DMS153 treated with DMSO at 0.1 percent for 48 hours (cell line): ENCODE measurements around the gene SPECC1.
"Not testable (repeated sequence)": the region's sequence is repeated elsewhere in the genome, so short reads cannot be mapped to it uniquely, and the experiment has no call there.

ENCODE experiments used
- DNase-seq: peaks from one replicate; lab custom pipeline; 2025; ENCODE audit not compliant: unreplicated experiment; lab: John Stamatoyannopoulos, UW

SPECC1 gene

DNA sequence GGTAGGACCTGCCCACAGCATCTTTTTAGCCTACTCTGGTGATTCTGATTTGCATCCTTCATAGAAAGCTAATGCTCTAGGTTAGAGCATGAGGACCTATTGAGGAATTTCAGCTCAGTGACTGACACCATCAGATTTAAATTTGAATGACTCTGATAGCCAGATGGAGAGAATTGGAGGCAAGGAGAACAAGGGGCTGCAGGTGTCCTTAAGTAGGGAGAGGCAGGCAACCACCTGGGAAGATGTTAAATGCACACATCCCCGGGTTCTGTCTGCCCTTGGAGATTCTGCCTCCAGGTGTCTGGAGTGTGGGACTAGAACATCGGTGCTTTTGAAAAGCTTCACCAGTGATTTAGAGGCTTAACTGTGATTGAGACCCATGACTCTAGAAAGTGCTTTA is 221.8 kb downstream of the SPECC1 start:
- no peak for DNase-seq

DNA sequence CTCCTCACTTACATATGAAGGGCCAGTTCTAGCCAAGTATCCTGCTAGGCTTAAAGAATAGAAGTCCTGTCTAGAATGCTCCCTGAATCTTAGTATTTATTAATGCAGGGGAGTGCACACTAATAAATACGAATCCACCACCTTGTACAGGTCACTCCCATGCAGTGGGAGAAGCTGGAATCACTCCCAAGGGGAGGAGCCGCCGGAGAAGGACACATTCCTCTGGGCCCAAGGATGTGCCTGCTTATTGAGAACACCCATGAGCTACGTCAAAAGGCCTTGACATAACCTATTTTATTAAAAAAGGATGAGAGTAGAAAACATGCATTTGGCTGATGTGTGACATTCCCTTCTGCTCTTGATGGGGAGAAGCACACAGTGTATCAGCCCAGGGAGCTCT is 223.5 kb downstream of the SPECC1 start:
- no peak for DNase-seq

DNA sequence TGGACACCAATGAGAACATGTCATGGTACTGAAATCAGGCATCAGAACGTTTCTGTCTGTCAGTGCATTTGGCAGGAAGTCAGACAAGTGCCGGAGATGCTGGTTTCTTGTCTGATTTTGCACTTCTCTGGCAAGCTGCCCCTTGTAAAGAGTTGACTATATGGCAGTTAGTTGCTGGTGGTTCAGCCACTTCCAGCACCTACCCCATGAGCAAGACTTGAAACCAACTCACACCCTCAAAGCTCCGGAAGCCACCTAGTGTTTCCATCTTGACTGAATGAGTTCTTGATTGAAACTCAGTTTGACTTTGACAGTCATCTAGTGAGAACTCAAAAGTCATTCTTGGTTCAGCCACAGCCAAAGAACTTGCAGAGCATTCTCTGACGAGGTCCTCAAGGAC is 225.1 kb downstream of the SPECC1 start:
- no peak for DNase-seq

- DNase-seq, result no peak
These were observed 226.6 kb downstream of the SPECC1 start for GRCh38 chr17:20235747-20236146.

DNA sequence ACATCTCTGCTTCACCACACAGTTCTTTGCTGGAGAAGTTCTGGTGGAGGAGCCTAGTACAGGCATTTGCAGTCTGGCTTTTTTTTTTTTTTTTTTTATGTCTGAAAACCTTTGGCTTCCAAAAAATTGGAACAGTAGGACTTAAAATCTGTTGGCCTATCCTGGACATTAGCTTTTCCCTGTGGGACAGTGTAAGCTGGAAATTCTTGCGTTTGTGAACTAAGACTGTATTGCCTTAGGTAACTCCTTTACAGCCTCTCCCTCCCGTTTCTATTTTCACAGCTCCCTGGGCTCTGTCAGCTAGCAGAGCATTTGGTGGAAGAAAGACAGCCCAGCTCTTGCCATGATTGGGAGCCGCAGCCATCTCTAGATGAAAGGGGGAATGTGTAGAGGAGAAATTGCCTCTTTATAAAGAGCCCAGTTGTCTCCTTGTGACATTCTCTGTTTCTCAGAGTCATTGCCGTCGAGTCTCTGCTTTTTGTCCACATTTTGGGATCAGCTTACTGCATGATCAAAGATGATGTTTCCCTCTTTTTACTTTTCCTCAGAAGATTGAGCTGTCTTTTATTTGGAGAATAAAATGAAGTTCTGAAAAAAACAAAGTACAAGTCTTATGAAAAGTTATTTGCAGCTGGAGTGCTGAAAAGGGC is 227.5 kb downstream of the SPECC1 start:
- no peak for DNase-seq

DNA sequence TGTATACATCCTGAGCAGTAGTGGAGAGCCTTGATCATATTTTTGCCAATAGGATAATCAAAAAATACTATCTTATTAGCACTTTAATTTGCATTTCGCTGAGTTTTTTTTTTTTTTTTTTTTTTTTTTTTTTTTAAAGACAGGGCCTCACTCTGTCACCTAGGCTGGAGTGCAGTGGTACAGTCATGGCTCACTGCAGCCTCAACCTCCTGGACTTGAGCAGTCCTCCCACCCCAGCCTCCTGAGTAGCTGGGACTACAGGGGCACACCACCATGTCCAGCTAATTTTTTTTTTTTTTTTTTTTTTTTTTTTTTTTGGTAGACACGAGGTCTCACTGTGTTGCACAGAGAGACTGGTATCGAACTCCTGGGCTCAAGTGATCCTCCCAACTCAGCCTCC is 230.6 kb downstream of the SPECC1 start:
- DNase-seq, result not testable (repeated sequence)

DNA sequence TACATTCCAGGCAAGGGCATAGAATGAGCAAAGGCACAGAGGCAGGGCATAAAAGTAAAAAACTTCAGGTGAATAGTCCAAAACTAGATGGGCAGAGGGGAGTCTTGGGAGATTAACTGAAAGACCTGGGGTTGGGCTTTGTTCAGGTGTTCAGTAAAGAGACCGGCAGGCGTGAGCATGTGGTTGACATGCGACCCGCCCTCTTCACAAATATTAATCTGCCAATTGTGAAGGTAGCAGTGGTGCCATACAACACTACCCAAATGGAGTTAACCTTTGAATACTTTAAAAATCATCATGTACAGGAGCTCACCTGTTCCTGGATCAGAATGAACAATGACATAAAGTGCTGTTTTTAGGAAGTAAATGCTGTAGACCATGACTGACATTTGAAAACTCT is 232.7 kb downstream of the SPECC1 start:
- no peak for DNase-seq

- DNase-seq, result no peak
These were observed 233.1 kb downstream of the SPECC1 start for GRCh38 chr17:20242271-20242670.

- DNase-seq, result no peak
These were observed 234.4 kb downstream of the SPECC1 start for GRCh38 chr17:20243524-20243923.

GRCh38 chr17:20244671-20245070 is 235.5 kb downstream of the SPECC1 start:
- no peak for DNase-seq

DNA sequence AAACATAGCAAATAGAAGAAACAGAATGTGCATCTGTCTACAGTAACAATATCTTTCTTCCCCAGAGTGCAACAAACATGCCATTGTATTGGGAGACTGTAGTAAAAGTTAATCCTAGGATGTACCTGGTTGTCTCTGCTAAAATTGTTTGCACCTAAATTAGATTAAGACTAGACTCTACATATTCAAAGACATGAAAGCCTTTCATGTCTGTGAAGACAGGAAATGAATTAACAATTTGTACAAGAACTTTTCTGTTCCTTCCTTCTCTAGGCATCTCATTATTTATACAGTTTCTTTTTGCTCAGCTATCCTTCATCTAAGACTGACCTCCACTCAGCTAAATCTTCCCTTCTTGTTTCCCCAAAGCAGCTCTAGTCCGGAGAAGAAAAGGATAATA is 237.5 kb downstream of the SPECC1 start:
- no peak for DNase-seq

DNA sequence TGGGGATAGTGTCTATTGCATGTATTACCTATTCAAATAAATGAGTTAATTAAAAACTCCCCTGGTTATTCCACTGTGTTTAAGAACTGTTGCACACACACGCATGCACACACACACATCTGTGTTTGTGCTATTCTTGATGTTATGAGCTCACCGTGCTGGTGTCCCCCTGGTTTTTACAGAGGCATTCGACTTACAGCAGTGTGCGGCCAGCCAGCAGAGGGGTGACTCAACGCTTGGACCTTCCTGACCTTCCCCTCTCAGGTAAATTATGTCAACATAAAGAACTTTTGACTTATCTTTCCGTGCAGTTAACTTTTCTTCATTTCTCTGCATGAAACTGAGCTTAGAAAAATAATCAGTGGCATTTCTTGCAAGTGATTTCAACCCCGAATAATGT is 244.2 kb downstream of the SPECC1 start:
- no peak for DNase-seq

DNA sequence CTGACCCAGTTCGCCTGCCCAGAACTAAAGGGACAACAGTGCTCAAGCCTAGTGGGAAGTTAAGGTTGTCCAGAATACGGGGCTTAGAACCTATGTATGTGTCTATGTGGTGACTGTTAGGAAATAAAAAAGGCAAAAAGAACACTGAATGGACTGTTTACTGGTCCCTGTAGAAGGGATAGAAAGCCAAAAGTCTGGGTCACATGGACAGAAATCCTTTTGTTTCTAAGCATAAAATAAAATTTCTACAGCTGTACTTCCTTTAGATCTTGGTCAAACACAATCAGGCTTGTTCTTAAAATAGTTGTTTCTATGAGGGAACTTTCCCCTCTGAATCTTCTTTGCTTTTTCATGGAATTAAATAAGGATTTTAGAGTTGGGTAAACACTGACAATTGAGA is 245.4 kb downstream of the SPECC1 start:
- DNase-seq, result no peak

DNA sequence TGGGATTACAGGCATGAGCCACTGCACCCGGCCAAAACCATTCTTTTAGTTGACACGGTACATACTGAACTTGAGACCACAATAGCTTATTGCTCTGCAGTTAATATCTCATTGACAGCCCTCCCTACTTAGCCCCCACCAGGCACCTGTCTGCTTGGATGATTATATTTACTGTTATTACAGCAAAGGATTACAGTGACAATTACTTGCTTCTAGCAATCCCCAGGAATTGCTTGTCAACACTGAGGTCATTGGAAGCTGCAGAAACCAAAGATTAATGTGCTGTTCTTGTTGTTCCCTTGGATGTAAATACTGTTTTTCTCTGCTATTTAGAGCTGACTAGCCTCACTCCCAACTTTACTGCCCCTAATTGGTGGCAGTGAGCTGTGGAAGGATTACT is 247.0 kb downstream of the SPECC1 start:
- no peak for DNase-seq

DNA sequence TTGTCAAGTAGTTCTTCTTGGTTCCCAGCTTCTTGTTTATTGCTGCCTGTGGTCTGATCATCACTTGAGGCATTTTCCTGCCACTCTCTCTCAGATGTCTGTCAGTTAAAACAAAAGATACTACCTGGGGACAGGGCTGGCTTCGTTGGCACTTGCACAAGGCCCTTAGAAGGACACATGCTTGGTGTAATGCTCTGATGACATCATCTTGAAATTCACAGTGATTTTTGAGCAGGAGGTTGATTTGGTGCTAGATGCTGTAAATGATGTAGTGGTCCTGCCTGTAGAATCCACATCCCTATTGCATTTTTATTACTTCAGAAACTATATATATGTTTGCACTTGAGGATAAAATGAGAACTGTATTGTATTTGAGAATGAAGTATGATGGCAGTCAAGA is 247.8 kb downstream of the SPECC1 start:
- DNase-seq, result no peak

DNA sequence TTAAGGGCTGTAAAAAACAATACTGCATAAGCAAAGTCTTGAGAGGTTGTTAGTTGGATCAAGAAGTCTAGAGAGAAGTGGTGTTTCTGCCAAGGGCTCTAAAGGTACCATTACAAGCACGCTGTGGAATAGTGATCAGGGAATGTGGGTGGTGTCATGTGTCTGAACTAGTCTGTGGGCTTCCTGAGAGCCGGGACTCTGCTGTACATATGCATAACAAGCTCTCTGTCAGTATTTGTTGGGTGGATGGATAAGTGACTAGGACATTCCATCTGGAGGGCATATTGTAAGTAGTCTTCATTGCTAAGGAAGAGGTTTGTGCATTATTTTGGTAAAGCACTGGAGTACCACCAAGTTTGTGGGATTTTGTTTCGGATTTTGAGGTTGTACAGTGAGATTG is 248.6 kb downstream of the SPECC1 start:
- no peak for DNase-seq

GRCh38 chr17:20259668-20260067 is 250.5 kb downstream of the SPECC1 start:
- no peak for DNase-seq

GRCh38 chr17:20260268-20260667 is 251.1 kb downstream of the SPECC1 start:
- DNase-seq, result no peak

DNA sequence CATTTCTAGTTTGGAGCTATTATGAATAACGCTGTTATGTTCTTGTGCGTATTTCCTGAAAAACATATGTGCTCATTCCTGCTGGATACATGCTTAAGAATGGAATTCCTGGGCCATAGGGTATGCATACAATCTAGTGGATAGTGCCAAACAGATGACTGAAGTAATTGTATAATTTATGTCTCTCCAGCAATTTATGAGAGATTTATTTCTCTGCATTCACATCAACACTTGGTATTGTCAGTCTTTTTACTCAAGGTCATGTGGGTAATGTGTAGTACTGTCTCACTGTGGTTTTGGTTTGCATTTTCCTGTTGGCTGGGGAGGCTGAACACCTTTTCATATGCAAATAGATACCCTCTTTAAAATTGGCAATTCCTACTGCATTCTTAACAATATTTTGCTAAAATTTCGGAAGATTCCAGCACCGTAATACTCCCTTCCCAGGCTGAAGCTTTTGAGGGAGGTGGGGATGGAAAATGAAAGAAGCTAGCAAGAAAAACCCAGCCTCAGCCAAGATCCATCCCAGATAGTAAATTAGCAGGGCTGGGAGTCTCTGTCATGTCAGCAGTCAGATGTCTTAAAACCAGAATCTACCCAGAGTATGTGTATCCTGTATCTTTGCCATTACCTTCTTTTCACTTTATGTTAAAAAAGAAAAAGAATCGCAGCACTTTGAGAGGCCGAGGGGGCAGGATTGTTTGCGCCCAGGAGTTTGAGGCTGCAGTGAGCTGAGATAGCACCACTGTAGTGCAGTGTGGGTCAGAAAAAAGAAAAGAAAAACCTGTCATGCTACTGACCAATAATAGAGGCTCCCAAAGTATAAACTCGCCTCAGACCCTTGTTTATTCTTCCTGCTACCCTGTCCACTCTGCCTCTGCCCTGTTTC is 253.3 kb downstream of the SPECC1 start:
- no peak for DNase-seq

GRCh38 chr17:20263115-20263433 is 253.9 kb downstream of the SPECC1 start:
- DNase-seq, result not testable (repeated sequence)

- no peak for DNase-seq
These were observed 254.4 kb downstream of the SPECC1 start for GRCh38 chr17:20263595-20263994.

- no peak for DNase-seq
These were observed 255.8 kb downstream of the SPECC1 start for GRCh38 chr17:20264996-20265395.
